ENCODE measurements around the gene MYOCOS. TPM values are rescaled to one million over a fixed set of nuclear protein-coding genes. Genes with fewer than 3 reads are reported as not detected.

The MYOCOS gene
- total and polyA plus RNA-seq, 2 donors (not counting 3 experiments of a cell fraction or from before 2014, with no cell fraction given) = not detected

DNA sequence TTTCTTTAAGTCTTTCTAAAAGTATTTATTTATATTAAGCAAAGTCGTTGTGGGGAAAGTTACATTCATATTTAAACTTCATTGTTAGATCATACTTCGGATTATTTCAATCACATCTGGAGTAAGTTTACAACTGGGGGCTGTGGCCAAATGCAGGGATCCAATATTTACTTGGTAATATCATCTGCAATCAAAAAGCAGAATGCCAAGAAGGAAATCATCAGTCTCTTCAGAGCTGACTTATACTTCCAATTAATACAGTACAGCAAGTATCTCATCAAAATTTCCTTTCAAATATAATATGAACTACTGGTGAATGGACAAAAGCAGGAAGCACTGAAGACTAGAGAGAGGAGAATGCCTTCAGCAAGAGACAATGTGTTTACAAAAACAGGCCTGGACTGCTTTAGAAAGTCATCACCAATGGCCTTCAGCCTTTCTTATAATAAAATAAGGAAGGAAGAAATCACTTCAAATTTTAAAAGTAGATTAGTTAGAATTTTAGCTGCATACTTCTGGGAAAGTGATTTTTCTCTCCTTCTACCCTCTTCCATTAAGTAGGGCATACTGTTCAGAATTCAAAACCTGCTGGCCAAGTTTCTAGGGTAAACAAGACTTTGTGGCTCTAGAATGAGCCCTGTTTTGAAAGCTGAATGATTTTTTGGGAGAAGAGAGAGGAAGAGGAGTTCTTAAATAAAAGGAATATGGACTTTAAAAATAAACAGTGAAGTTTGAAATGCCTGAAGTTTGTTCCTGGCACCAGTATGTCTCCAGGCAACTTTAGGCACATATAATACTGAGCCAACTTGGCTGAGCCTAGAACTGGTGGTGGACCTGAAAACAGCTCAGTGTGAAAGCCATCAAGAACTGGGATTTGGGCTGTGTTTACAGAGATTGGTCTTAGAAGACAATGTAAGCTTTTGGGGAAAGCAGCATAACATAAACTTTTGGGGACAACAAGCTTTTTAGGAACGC, 52.7 kb downstream of the MYOCOS start:
- Histone ChIP-seq H3K27me3 (ENCODE audit: control insufficient read depth in 2 of 2, insufficient read depth in 2 of 2, low read length in 2 of 2) (peaks cover 0 to 14% of the 10 kb centered on the region in 2 experiments), H3K36me3 (ENCODE audit: control insufficient read depth in 2 of 2, extremely low read depth in 1 of 2, insufficient read depth in 2 of 2, low read length in 2 of 2) (no peaks in the 10 kb centered on the region), H3K9me1 (replicated peaks; ENCODE audit: control insufficient read depth, extremely low read depth, insufficient read depth, low read length) (no peaks in the 10 kb centered on the region), H3K9me3 (replicated peaks; ENCODE audit: control insufficient read depth, insufficient read depth, low read length) (no peaks in the 10 kb centered on the region), H3K4me1 (ENCODE audit: control insufficient read depth, extremely low read depth, insufficient read depth, low read length) (no peaks in the 10 kb centered on the region), H3K27ac (ENCODE audit: insufficient read depth, low read depth, low read length) (no peak overlapping the region), H3K4me2 (ENCODE audit: insufficient read depth, low read length) (no peak overlapping the region), H3K79me2 (ENCODE audit: control insufficient read depth, insufficient read depth, low read length) (no peaks in the 10 kb centered on the region), H2AFZ (ENCODE audit: low read depth, low read length) (no peak overlapping the region), H3K9ac (replicated peaks; ENCODE audit: extremely low read depth, insufficient read depth, low read length) (no peak overlapping the region), H4K20me1 (replicated peaks; ENCODE audit: control insufficient read depth, extremely low read depth, insufficient read depth, low read length) (no peaks in the 10 kb centered on the region), H3K4me3 (replicated peaks in 1 of 3; ENCODE audit: insufficient read depth in 1 of 3, low read depth in 1 of 3, low read length in 3 of 3) (no peak overlapping the region)
- dilution Hi-C loops (cut with MboI; ENCODE audit: extremely low pct_ligation_motif_present, low sequenced_read_pairs) (no loop called here), intact Hi-C loops (cut with micrococcal nuclease) (no loop called here)
- POLR2A ChIA-PET = no interaction called here
- CTCF ChIA-PET = interaction anchor here (1.0 to 2.1 kb wide), 3 partner anchors 20 to 41 kb away, joined by 3 to 6 read pairs (median 4); no protein-coding TSS in a partner anchor
- TF ChIP-seq POLR2AphosphoS5 (IDR thresholded peaks at IDR 0.05; ENCODE audit: insufficient read depth, low read depth, low read length) = no peak
- no peak for TF ChIP-seq MYC (IDR thresholded peaks at IDR 0.05; ENCODE audit: low read depth, low read length)
- TF ChIP-seq, protein P1, sequence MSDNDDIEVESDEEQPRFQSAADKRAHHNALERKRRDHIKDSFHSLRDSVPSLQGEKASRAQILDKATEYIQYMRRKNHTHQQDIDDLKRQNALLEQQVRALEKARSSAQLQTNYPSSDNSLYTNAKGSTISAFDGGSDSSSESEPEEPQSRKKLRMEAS (IDR thresholded peaks at IDR 0.05; ENCODE audit: insufficient read depth, insufficient read length) = no peak
- TF ChIP-seq JUN (IDR thresholded peaks at IDR 0.05; ENCODE audit: borderline replicate concordance, insufficient read depth, insufficient read length, low read depth) = no peak
- TF ChIP-seq EZH2 (IDR thresholded peaks at IDR 0.05; ENCODE audit: borderline replicate concordance, low read depth, low read length, severe bottlenecking) = no peak
- TF ChIP-seq GATA2 (IDR thresholded peaks at IDR 0.05; ENCODE audit: insufficient read depth, insufficient read length, low read depth, low read length) = no peak
- TF ChIP-seq, protein P2, sequence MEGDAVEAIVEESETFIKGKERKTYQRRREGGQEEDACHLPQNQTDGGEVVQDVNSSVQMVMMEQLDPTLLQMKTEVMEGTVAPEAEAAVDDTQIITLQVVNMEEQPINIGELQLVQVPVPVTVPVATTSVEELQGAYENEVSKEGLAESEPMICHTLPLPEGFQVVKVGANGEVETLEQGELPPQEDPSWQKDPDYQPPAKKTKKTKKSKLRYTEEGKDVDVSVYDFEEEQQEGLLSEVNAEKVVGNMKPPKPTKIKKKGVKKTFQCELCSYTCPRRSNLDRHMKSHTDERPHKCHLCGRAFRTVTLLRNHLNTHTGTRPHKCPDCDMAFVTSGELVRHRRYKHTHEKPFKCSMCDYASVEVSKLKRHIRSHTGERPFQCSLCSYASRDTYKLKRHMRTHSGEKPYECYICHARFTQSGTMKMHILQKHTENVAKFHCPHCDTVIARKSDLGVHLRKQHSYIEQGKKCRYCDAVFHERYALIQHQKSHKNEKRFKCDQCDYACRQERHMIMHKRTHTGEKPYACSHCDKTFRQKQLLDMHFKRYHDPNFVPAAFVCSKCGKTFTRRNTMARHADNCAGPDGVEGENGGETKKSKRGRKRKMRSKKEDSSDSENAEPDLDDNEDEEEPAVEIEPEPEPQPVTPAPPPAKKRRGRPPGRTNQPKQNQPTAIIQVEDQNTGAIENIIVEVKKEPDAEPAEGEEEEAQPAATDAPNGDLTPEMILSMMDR (IDR thresholded peaks at IDR 0.05; ENCODE audit: extremely low read depth in 1 of 2, insufficient read depth in 1 of 2, low read depth in 1 of 2, low read length in 2 of 2) = no peak
- TF ChIP-seq FOS (IDR thresholded peaks at IDR 0.05; ENCODE audit: borderline replicate concordance, insufficient read depth, low read length) = no peak
- no peak for TF ChIP-seq POLR2A (IDR thresholded peaks at IDR 0.05; ENCODE audit: low read depth, low read length)
- BruUV-seq (replicated peaks) = no TSS peak
- FAIRE-seq = no peak
- DNase-seq (ENCODE audit: low read depth, low spot score) = no peak

Other genes with a start within 250 kb of the MYOCOS start
- gene PRRC2C, start 136.7 kb upstream of the MYOCOS start, total RNA-seq = 164 and 199 TPM in 2 replicates
- 54.3 and 65.7 TPM in 2 replicates for gene PRRC2C, start 136.7 kb upstream of the MYOCOS start, polyA plus RNA-seq
- gene MYOC, start 30.4 kb downstream of the MYOCOS start, total RNA-seq = not detected in 2 replicates
- gene MYOC, start 30.4 kb downstream of the MYOCOS start, polyA plus RNA-seq = not detected in 2 replicates
- 10.1 and 10.4 TPM in 2 replicates for gene VAMP4, start 119.8 kb downstream of the MYOCOS start, total RNA-seq
- gene VAMP4, start 119.8 kb downstream of the MYOCOS start, polyA plus RNA-seq = 1.6 and 2.1 TPM in 2 replicates
- 26.5 and 29.7 TPM in 2 replicates for gene METTL13, start 159.4 kb downstream of the MYOCOS start, total RNA-seq
- gene METTL13, start 159.4 kb downstream of the MYOCOS start, polyA plus RNA-seq = 21.0 and 21.2 TPM in 2 replicates
- 2.5 and 3.6 TPM in 2 replicates for gene DNM3, start 219.3 kb downstream of the MYOCOS start, total RNA-seq
- gene DNM3, start 219.3 kb downstream of the MYOCOS start, polyA plus RNA-seq = 1.1 and 1.4 TPM in 2 replicates